SIG-M5 (cell line): ENCODE measurements around the gene TNFSF9.
A peak's percentile ranks its signal among the peaks of the same experiment; 100 is the strongest.
"Not testable (repeated sequence)": the region's sequence is repeated elsewhere in the genome, so short reads cannot be mapped to it uniquely, and the experiment has no call there.

Experiments used
- DNase-seq: peaks from one replicate; lab custom pipeline; 2025; lab: John Stamatoyannopoulos, UW

The TNFSF9 gene

DNA sequence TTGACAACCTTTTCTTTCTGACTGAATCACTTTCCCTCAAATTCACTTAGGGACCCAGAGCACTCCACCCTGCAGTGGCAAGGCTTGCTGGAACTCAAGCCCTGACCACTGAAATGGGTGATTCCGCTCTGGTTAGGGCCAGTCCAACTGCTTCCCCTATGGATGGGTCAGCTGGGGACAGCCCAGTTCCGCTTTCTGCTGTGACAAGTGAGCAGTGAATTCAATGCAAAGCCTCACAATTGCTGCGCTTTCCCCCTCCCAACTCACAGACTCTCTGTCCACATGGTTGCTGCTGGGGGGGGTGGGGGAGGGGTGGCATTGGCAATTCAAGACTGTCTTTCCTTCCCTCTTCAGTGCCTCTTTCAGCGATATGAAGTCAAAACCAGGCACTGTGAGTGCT lies 41.4 kb downstream of the TNFSF9 start:
- no peak for DNase-seq

DNA sequence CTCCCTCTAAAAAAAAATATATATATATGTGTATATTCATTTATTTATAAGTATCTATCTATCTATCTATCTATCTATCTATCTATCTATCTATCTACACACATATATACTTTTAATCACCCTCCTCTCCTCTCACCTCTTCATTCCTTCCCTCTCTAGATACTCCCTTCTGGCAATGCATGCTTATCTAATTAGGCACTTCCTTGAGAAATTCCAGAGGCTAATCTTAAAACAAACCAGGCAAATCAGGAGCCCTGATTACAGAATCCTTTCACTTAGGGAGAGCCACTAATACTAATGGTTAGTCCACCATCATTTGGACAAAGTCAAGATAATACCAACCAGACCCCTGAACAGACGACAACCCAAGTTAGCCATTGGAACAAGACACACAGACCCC lies 42.5 kb downstream of the TNFSF9 start:
- DNase-seq = no peak

DNA sequence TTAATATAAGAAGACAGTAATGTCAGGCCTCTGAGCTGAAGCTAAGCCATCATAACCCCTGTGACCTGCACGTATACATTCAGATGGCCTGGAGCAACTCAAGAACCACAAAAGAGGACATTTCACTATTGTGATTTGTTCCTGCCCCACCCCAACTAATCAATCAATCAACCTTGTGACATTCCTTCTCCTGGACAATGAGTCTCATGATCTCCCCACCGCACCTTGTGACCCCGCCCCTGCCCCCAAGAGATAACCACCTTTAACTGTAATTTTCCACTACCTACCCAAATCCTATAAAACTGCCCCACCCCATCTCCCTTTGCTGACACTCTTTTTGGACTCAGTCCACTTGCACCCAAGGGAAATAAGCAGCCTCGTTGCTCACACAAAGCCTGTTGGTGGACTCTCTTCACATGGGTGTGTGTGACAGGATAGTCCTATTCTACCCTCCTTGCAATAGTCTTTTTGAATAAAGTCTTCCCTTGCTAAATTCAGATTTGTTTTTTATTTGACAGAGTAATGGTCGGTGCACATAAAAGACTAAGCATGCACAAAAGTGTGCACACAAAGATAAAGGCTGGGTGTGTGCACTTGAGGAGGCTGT lies 46.1 kb downstream of the TNFSF9 start:
- DNase-seq = no peak

DNA sequence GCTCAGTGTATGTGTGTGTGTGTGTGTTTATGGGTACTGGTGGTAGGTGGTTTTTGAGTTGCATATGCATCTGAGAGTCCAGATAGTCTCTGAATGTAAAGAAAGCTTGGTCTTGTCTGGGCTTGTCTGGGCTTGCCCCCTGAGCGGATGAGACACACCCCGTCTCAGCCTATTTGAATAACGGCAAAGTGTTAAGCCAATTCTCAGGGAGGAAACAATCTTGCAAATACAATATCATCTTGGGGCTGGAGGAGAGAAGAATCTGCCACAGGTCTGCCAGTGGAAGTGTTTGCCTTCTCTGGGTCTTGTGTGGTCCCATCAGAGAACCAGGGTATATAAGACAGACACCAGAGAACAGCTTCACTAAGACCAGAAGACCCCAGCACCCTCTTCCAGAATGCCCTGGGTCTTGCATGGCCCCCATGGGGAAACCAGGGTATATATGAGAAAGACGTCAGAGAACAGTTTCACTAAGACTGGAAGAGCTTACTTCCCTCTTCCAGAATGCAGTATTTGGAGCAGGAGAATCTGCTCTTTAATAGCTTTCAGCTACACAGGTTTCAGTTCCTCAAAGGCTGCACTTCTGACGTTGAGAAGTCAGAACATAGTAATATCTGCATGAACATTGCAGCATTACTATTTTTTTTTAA lies 46.8 kb downstream of the TNFSF9 start:
- DNase-seq = peak; percentile 92

DNA sequence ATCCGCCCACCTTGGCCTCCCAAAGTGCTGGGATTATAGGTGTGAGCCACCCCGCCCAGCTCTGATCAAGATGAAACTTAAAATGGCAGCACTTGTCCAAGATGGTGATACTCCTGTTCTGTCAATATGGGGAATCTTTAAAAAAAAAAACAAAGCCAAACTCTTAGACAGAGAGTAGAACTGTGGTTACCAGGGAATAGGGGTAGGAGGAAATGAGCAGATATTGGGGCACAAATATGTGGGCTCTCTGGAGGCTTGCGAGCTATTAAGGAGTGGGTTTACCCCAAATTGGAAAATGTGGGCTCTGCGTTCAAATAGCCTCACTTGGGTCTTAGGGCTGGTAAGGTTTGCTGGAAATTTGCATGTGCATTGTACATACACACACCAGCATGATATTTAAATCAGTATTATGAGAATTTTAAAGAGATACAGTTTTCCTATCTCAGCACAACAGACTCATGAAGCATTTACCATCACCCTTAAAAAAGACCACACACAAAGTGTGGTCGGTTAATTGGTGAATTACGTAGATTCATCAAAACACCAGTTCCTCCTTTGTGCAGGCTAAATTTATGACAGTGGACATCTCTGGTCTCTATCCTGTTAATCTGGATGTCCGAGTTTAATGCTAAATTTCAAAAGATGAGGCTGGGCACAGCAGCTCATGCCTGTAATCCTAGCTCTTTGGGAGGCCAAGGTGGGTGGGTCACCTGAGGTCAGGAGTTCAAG lies 48.8 kb downstream of the TNFSF9 start:
- no peak for DNase-seq

DNA sequence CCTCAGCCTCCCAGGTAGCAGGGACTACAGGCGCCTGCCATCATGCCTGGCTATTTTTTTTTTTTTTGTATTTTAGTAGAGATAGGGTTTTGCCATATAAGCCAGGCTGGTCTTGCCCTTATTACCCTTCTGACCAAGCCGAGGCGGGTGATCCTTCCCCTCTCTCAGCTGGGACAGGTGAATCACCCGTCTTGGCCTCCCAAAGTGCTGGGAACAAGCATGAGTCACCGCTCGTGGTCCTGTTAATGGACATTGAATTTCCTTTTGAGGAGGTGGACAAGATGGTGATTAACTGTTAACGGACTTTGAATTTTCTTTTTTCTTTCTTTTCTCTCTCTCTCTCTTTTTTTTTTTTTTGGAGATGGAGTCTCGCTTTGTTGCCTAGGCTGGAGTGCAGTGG lies 49.5 kb downstream of the TNFSF9 start:
- DNase-seq = no peak

DNA sequence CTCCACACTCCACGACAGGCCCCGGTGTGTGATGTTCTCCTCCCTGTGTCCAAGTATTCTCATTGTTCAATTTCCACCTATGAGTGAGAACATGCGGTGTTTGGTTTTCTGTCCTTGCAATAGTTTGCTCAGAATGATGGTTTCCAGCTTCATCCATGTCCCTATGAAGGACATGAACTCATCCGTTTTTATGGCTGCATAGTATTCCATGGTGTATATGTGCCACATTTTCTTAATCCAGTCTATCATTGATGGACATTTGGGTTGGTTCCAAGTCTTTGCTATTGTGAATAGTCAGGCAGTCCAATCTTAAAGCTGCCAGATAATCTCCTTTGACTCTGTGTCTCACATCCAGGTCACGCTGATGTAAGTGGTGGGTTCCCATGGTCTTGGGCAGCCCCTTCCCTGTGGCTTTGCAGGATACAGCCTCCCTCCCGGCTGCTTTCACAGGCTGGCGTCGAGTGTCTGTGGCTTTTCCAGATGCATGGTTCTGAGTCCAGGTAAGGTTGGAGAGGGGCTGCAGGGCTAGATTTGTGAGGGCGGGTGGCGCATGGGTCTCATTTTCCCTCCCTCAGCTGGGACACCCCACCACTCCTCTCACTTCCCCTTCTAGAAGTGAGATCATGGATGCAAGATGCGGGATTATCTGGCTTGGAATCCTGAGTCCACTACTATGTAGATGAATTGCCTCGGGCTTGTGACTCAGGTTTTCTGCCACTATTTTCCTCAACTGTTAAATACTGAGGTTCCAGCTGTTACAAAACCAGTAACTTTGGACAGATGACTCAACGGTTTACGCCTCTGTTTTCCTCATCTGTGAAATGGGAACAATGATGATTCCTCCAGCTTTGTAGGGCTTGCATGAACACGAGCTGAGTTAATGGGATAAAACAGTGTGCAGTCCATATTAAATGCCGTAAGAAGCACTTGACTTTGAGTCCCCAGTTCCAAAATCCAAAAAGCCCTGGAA lies 52.0 kb downstream of the TNFSF9 start:
- DNase-seq = not testable (repeated sequence)
